Activated naive CD8-positive, alpha-beta T cell treated with anti-CD3 and anti-CD28 coated beads, Interleukin-2, amount 50 U/mL, for 24 hours (primary cell): ENCODE results near the gene SPTBN1.
A peak's percentile ranks its signal among the peaks of the same experiment; 100 is the strongest.
"Not testable (repeated sequence)": the region's sequence is repeated elsewhere in the genome, so short reads cannot be mapped to it uniquely, and the experiment has no call there.

Experiments
- ATAC-seq: fragments of 150-1000 bp; cut with Tn5 transposase; one replicate; pipeline ENCODE4 v1.10.0; 2021
- DNase-seq: peaks from one replicate; pipeline ENCODE4 v3.0.0; 2021
- H3K27ac Mint-ChIP-seq: one replicate; pipeline ENCODE4 v1.8.0; 2021; ENCODE audit warnings: mild to moderate bottlenecking, mixed read lengths
- H3K27me3 Mint-ChIP-seq: one replicate; pipeline ENCODE4 v1.8.0; 2021; ENCODE audit warnings: mixed read lengths
- H3K36me3 Mint-ChIP-seq: one replicate; pipeline ENCODE4 v1.8.0; 2021; ENCODE audit warnings: low read depth, mixed read lengths
- H3K4me1 Mint-ChIP-seq: one replicate; pipeline ENCODE4 v1.8.0; 2021; ENCODE audit warnings: mixed read lengths
- H3K4me3 Mint-ChIP-seq: one replicate; pipeline ENCODE4 v1.8.0; 2021; ENCODE audit warnings: mild to moderate bottlenecking, moderate library complexity, mixed read lengths
- H3K9me3 Mint-ChIP-seq: one replicate; pipeline ENCODE4 v1.8.0; 2021; ENCODE audit warnings: mixed read lengths

SPTBN1 gene

DNA sequence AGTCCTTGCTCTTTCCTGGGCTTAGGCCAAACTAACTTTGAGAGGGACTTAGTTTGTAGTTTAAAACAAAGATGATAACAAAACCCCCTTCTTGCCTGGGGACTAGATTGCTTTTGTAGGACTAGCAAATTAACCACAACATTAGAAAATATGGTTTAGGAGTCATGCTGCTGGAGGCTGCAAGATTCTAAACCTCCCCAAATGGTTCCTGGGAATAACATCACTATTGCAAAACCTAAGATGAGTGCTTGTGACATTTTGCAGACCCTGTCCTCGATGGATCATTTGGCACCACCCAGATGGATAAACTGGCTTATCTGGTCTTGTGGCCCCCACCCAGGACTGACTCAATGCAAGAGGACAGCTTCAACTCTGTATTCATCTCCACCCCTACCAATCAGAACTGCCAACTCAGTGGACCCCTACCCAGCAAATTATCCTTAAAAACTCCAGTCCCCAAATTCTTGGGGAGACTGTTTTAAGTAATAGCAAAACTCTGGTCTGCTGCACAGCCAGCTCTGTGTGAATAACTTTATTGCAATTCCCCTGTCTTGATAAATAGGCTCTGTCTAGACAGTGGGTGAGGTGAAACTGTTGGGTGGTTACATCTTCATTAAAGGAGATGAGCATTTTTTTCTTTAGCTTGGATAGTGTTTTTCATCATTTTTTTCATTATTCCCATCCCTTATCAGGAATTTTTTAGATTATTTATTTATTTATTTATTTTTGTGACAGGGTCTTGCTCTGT is 58.9 kb downstream of the SPTBN1 start:
- Mint-ChIP-seq H3K27me3 (peaks cover 3% of the 10 kb centered on the region), H3K27ac (no peak overlapping the region), H3K36me3 (no peaks in the 10 kb centered on the region), H3K4me1 (no peaks in the 10 kb centered on the region), H3K4me3 (no peak overlapping the region), H3K9me3 (no peaks in the 10 kb centered on the region)
- ATAC-seq: no peak
- no peak for DNase-seq

- Mint-ChIP-seq H3K4me3 (no peak overlapping the region), H3K27me3 (peaks cover 6% of the 10 kb centered on the region), H3K27ac (no peak overlapping the region), H3K36me3 (no peaks in the 10 kb centered on the region), H3K4me1 (no peaks in the 10 kb centered on the region), H3K9me3 (no peaks in the 10 kb centered on the region)
- no peak for ATAC-seq
- DNase-seq: no peak
Observed at GRCh38 chr2:54516842-54517241, 60.7 kb downstream of the SPTBN1 start.

DNA sequence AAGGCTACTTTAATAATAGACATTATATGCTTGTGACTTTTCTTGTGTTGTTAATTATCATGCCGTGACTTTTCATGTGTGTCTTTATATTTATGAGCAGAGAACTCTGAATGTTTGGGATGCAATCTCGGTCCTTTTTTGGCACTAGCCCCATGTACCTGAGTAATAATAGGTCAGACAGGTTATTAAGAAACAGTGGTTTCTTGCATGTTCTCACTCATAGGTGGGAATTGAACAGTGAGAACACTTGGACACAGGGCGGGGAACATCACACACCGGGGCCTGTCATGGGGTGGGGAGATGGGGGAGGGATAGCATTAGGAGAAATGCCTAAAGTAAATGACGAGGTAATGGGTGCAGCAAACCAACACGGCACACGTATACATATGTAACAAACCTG is 61.9 kb downstream of the SPTBN1 start:
- ATAC-seq, H3K4me3 Mint-ChIP-seq, H3K9me3 Mint-ChIP-seq: not testable (repeated sequence)

GRCh38 chr2:54518430-54518829 is 62.3 kb downstream of the SPTBN1 start:
- no peak for DNase-seq
- peaks cover 5% of the 10 kb centered on the region for H3K4me1 Mint-ChIP-seq
- peaks cover 6% of the 10 kb centered on the region for H3K27me3 Mint-ChIP-seq
- no peak overlapping the region for H3K27ac Mint-ChIP-seq
- H3K9me3 Mint-ChIP-seq: no peaks in the 10 kb centered on the region
- H3K36me3 Mint-ChIP-seq: no peaks in the 10 kb centered on the region
- no peak for ATAC-seq
- no peak overlapping the region for H3K4me3 Mint-ChIP-seq

More for the DNA sequence above, 61.9 kb downstream of the SPTBN1 start:
- not testable (repeated sequence) for H3K27me3 Mint-ChIP-seq, H3K27ac Mint-ChIP-seq, DNase-seq, H3K4me1 Mint-ChIP-seq, H3K36me3 Mint-ChIP-seq

DNA sequence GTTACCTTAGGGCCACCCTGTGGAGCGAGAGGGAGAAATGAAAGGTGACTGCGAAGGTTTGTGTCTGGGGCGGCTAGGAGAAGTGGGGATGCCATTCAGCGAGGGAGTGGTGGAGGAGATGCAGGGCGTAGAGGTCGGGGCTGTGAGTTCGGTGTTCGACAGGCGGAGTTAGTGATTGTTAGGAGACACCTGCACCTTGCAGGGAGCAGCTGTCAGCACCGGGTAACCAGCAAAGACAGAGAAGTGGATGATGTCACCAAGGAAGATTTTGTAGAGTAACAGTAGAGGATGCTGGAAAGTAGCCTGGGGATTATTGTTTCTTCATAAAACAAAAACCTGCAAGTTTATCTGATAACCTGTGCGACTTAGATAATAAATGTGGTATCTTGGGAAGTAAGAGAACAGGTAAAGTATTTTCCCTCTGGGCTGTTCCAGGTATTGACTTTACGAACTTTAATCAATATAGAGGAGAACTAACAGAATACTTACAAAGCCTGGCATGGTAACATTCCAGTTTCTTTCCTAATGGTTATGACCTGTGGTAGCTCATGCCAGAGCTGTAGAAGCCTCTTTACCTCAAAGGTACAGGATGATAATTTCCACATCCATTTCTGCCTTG is 63.8 kb downstream of the SPTBN1 start:
- ATAC-seq (no peak), DNase-seq (no peak)
- H3K9me3 Mint-ChIP-seq: no peaks in the 10 kb centered on the region
- no peak overlapping the region for H3K4me3 Mint-ChIP-seq
- H3K27me3 Mint-ChIP-seq: peaks cover 6% of the 10 kb centered on the region
- no peak overlapping the region for H3K27ac Mint-ChIP-seq
- no peaks in the 10 kb centered on the region for H3K36me3 Mint-ChIP-seq
- H3K4me1 Mint-ChIP-seq: peaks cover 16% of the 10 kb centered on the region

DNA sequence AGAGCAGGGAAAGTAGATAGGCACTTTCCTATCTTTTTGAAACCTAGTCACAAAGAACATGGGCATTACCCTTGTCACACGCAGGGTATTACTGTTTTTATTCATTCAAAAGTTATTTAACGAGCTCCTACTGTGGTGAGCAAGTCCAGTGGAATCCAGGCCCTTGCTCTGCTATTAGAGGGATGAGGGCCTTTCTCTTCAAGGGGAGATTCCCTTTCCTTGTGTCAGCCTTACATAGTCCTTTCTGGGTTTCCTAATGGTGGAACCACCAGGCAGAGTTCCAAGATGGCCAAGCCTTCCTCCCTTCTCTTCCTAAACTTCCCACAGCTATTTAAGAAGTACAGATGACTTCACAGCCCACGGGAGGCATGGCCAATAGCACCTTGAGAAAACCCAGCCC is 64.6 kb downstream of the SPTBN1 start:
- Mint-ChIP-seq H3K4me1 (peaks cover 16% of the 10 kb centered on the region), H3K4me3 (no peak overlapping the region), H3K27ac (no peak overlapping the region), H3K36me3 (no peaks in the 10 kb centered on the region), H3K27me3 (peaks cover 6% of the 10 kb centered on the region), H3K9me3 (no peaks in the 10 kb centered on the region)
- DNase-seq (no peak), ATAC-seq (no peak)

GRCh38 chr2:54522624-54523281 is 66.6 kb downstream of the SPTBN1 start:
- DNase-seq (peak; percentile 55), ATAC-seq (peak; percentile 85)
- H3K27ac Mint-ChIP-seq: no peak overlapping the region
- H3K9me3 Mint-ChIP-seq: no peaks in the 10 kb centered on the region
- peaks cover 6% of the 10 kb centered on the region for H3K27me3 Mint-ChIP-seq
- no peak overlapping the region for H3K4me3 Mint-ChIP-seq
- no peaks in the 10 kb centered on the region for H3K36me3 Mint-ChIP-seq
- peaks cover 16% of the 10 kb centered on the region for H3K4me1 Mint-ChIP-seq

- ATAC-seq: no peak
- Mint-ChIP-seq H3K9me3 (no peaks in the 10 kb centered on the region), H3K27ac (no peak overlapping the region), H3K36me3 (no peaks in the 10 kb centered on the region), H3K27me3 (peaks cover 6% of the 10 kb centered on the region), H3K4me3 (no peak overlapping the region), H3K4me1 (peaks cover 16% of the 10 kb centered on the region)
- no peak for DNase-seq
Observed at GRCh38 chr2:54523324-54523959, 67.3 kb downstream of the SPTBN1 start.

DNA sequence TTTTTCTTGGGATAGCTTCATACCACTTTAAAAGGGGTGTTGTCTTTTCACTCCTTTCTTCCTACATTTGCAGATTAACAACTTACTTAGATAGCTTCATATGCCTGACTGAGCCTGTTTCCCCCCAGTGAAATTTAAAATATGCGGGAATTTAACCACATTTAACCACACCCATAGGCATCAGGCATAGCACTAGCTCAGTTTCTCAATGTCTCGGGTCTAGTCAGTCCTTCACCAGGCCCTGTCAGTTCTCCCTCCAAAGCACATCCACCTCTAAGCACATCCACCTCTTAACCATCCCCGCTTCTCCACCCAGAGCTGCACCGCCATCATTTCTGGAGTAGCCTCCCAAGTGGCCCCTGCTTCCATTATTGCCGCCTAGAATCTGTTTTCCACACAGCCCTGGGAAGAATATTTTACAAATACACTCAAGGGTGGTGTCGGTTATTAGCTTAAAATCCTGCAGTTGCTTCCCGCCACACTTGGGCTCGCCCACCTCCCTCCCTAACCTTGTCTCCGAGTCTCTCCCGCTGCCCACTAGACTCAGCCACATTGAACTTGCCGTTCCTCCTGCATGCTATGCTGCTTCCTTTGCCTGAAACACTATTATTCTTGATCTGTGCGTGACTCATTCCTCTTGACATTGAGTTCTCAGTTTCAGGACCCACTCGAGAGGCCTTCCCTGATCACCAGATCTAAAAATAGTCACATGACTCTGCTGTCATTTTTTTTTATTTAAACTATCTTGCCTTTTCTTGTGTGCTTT is 68.3 kb downstream of the SPTBN1 start:
- peak; percentile 87 for ATAC-seq
- Mint-ChIP-seq H3K27ac (peak overlapping the region; percentile 38), H3K9me3 (no peaks in the 10 kb centered on the region), H3K4me3 (peak overlapping the region; percentile 43), H3K27me3 (peaks cover 6% of the 10 kb centered on the region), H3K4me1 (peaks cover 16% of the 10 kb centered on the region), H3K36me3 (no peaks in the 10 kb centered on the region)
- DNase-seq: peak; percentile 13

- no peak overlapping the region for H3K4me3 Mint-ChIP-seq
Observed at GRCh38 chr2:54525321-54525720, 69.2 kb downstream of the SPTBN1 start.

GRCh38 chr2:54526226-54526879 is 70.2 kb downstream of the SPTBN1 start:
- Mint-ChIP-seq H3K4me1 (peaks cover 16% of the 10 kb centered on the region), H3K27me3 (no peaks in the 10 kb centered on the region), H3K9me3 (no peaks in the 10 kb centered on the region), H3K4me3 (no peak overlapping the region), H3K27ac (no peak overlapping the region), H3K36me3 (no peaks in the 10 kb centered on the region)
- DNase-seq (no peak), ATAC-seq (no peak)

More at GRCh38 chr2:54525321-54525720, 69.2 kb downstream of the SPTBN1 start:
- Mint-ChIP-seq H3K9me3 (no peaks in the 10 kb centered on the region), H3K27me3 (peaks cover 3% of the 10 kb centered on the region), H3K36me3 (no peaks in the 10 kb centered on the region), H3K4me1 (peaks cover 16% of the 10 kb centered on the region), H3K27ac (no peak overlapping the region)
- ATAC-seq (no peak), DNase-seq (no peak)

GRCh38 chr2:54528311-54528955 is 72.3 kb downstream of the SPTBN1 start:
- no peaks in the 10 kb centered on the region for H3K9me3 Mint-ChIP-seq
- ATAC-seq (no peak), DNase-seq (no peak)
- H3K27me3 Mint-ChIP-seq: no peaks in the 10 kb centered on the region
- H3K27ac Mint-ChIP-seq: no peak overlapping the region
- no peak overlapping the region for H3K4me3 Mint-ChIP-seq
- H3K4me1 Mint-ChIP-seq: peaks cover 11% of the 10 kb centered on the region
- no peaks in the 10 kb centered on the region for H3K36me3 Mint-ChIP-seq

- not testable (repeated sequence) for H3K27ac Mint-ChIP-seq, ATAC-seq, H3K4me3 Mint-ChIP-seq, H3K9me3 Mint-ChIP-seq, H3K36me3 Mint-ChIP-seq, H3K27me3 Mint-ChIP-seq, H3K4me1 Mint-ChIP-seq, DNase-seq
Observed at GRCh38 chr2:54529518-54529917, 73.4 kb downstream of the SPTBN1 start.
